ENCODE data around the gene ARHGAP33.
A peak's percentile ranks its signal among the peaks of the same experiment; 100 is the strongest.

Gene ARHGAP33

DNA sequence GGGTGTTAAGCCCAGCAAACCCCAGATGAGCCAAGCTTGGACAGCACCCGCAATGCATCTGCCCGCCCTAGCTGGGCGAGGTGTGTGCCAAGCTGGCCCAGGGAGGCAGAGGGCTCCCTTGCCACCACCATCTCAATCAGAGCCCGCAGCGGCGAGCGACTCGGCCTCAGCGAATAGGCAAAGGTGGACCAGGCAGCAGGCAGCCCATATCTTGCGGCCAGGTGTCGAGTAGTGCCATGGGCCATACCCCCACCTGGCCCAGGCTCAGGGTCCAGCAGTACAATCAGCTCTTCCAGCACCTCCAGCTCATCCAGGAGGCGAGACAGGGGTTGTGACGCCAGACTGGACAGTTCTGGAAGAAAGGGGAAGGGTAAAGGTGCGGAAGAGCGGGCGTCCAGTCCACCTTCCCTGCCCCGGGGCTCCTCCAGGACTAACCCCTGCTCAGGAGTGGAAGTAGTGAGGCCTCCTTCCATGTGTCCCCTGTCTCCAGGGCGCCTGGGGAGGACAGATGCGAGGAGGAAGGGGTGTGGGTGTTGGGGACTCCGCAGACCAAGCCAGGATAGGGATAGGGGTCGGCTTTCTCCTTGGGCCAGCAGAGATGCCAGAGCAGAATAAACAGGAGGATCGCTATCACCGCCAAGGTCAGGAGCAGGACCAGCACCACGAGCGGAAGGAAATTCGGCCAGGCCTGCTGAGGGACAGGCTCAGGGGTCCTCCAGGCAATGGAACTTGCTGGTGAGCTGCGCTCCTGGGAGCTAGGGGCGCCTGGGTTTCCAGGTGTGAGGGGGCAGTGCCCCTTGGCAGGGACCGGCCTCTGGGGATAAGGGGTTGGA, 35.9 kb upstream of the ARHGAP33 start:
- Histone ChIP-seq H3K4me3 (ENCODE audit: low read length) (no peak overlapping the region), H3K27ac (ENCODE audit: low read depth, low read length) (no peak overlapping the region), H3K4ac (ENCODE audit: low read depth, low read length) (no peak overlapping the region), H3K23ac (ENCODE audit: low read length) (no peak overlapping the region), H2AK5ac (ENCODE audit: low read length) (no peak overlapping the region), H3K36me3 (ENCODE audit: control insufficient read depth, insufficient read depth, low read length) (peaks cover 9% of the 10 kb centered on the region), H4K5ac (ENCODE audit: low read length) (no peak overlapping the region), H3K79me2 (ENCODE audit: control insufficient read depth, insufficient read depth, low read length) (no peaks in the 10 kb centered on the region), H3K4me2 (ENCODE audit: low read length) (peak overlapping the region; percentile 93), H2BK5ac (ENCODE audit: low read length) (no peak overlapping the region), H2BK15ac (replicated peaks; ENCODE audit: low read depth) (no peak overlapping the region), H3K27me3 (ENCODE audit: insufficient read depth, low read length, poor library complexity) (no peaks in the 10 kb centered on the region), H2BK120ac (ENCODE audit: low read depth, low read length) (no peak overlapping the region), H4K8ac (ENCODE audit: low read depth, low read length) (no peak overlapping the region), H3K18ac (ENCODE audit: low read length) (no peak overlapping the region), H3K79me1 (ENCODE audit: low read length) (no peaks in the 10 kb centered on the region), H3K56ac (ENCODE audit: low read length) (peak overlapping the region; percentile 73), H3K9ac (ENCODE audit: low read length) (peak overlapping the region; percentile 79), H3K4me1 (ENCODE audit: control insufficient read depth, low read depth, low read length) (no peaks in the 10 kb centered on the region)
- no CpG with 5 or more reads among the region's 29 CpGs for WGBS (ENCODE audit: extremely low coverage, insufficient coverage, low lambda C conversion rate)
- no peak for DNase-seq

DNA sequence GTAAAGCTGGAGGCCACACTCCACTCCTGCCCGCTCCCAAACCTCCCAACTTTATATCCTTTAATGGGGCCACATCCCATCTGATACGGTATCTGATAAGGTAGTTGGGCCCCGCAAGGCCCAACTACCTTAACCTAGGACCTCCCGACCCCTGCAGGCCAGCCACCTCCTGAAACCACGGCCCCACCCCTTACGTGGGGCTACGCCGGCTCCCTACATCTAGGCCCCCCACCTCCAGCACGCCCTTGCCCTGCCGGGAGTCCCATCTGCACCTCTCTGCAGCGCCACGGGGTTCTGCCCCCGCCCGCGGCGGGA, 35.3 kb upstream of the ARHGAP33 start:
- H3K9ac ChIP-seq (ENCODE audit: low read length): peak overlapping the region; percentile 79
- peak overlapping the region; percentile 13 for H3K27ac ChIP-seq (ENCODE audit: low read depth, low read length)
- H3K4me2 ChIP-seq (ENCODE audit: low read length): peak overlapping the region; percentile 93
- no peak overlapping the region for H2BK5ac ChIP-seq (ENCODE audit: low read length)
- no peak for DNase-seq
- H3K18ac ChIP-seq (ENCODE audit: low read length): no peak overlapping the region
- peaks cover 9% of the 10 kb centered on the region for H3K36me3 ChIP-seq (ENCODE audit: control insufficient read depth, insufficient read depth, low read length)
- H2AK5ac ChIP-seq (ENCODE audit: low read length): no peak overlapping the region
- no peaks in the 10 kb centered on the region for H3K4me1 ChIP-seq (ENCODE audit: control insufficient read depth, low read depth, low read length)
- H3K27me3 ChIP-seq (ENCODE audit: insufficient read depth, low read length, poor library complexity): no peaks in the 10 kb centered on the region
- H2BK15ac ChIP-seq (replicated peaks; ENCODE audit: low read depth): no peak overlapping the region
- H3K4ac ChIP-seq (ENCODE audit: low read depth, low read length): no peak overlapping the region
- H3K23ac ChIP-seq (ENCODE audit: low read length): no peak overlapping the region
- H4K5ac ChIP-seq (ENCODE audit: low read length): no peak overlapping the region
- peak overlapping the region; percentile 57 for H3K4me3 ChIP-seq (ENCODE audit: low read length)
- no peaks in the 10 kb centered on the region for H3K79me1 ChIP-seq (ENCODE audit: low read length)
- no peaks in the 10 kb centered on the region for H3K79me2 ChIP-seq (ENCODE audit: control insufficient read depth, insufficient read depth, low read length)
- H2BK120ac ChIP-seq (ENCODE audit: low read depth, low read length): no peak overlapping the region
- peak overlapping the region; percentile 73 for H3K56ac ChIP-seq (ENCODE audit: low read length)
- WGBS (ENCODE audit: extremely low coverage, insufficient coverage, low lambda C conversion rate): no CpG with 5 or more reads among the region's 16 CpGs
- H4K8ac ChIP-seq (ENCODE audit: low read depth, low read length): no peak overlapping the region

DNA sequence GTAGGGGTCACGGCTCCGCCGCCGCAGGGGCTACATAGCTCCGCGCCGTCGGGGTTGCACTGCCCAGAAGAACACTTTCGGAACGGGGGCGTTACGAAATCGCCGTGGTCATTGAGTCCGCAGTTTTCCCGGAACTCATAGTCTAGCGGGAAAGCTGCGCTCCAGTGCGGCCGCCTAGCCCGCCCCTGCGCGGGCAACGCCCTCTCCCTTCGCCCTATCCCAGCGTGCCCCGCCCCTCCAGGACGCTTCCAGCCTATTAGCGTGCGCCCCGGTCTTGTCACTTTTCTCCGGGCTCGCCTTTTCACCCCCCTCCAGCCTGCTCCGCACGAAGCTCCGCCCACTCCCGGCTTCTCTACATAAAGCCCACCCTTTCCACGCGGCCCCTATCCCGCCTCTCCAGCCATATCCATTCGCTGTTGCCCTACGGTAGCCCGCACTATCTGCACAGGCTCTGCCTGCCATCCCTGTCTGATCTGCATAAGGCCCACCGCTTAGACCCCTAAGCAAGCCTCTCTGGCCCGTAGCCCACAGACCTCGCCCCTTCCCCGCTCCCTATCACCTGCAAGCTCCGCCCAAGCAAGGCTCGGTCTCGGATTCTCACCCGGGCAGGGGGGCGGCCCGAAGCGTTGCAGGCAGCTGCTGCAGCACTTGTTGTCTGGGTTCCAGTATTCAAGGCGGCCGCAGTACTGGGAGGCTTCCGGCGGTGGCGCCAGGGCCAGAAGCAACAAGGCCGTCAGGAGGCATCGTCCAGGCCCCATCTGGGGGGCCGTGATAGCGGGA, 34.8 kb upstream of the ARHGAP33 start:
- no CpG with 5 or more reads among the region's 63 CpGs for WGBS (ENCODE audit: extremely low coverage, insufficient coverage, low lambda C conversion rate)
- Histone ChIP-seq H2AK5ac (ENCODE audit: low read length) (no peak overlapping the region), H3K27ac (ENCODE audit: low read depth, low read length) (peak overlapping the region; percentile 96), H3K4ac (ENCODE audit: low read depth, low read length) (peak overlapping the region; percentile 39), H3K18ac (ENCODE audit: low read length) (peak overlapping the region; percentile 33), H2BK120ac (ENCODE audit: low read depth, low read length) (no peak overlapping the region), H3K4me2 (ENCODE audit: low read length) (peak overlapping the region; percentile 93), H3K79me1 (ENCODE audit: low read length) (no peaks in the 10 kb centered on the region), H3K27me3 (ENCODE audit: insufficient read depth, low read length, poor library complexity) (no peaks in the 10 kb centered on the region), H4K5ac (ENCODE audit: low read length) (no peak overlapping the region), H3K9ac (ENCODE audit: low read length) (peak overlapping the region; percentile 81), H3K23ac (ENCODE audit: low read length) (no peak overlapping the region), H3K79me2 (ENCODE audit: control insufficient read depth, insufficient read depth, low read length) (no peaks in the 10 kb centered on the region), H3K4me1 (ENCODE audit: control insufficient read depth, low read depth, low read length) (no peaks in the 10 kb centered on the region), H4K8ac (ENCODE audit: low read depth, low read length) (no peak overlapping the region), H3K36me3 (ENCODE audit: control insufficient read depth, insufficient read depth, low read length) (peaks cover 9% of the 10 kb centered on the region), H3K56ac (ENCODE audit: low read length) (peak overlapping the region; percentile 86), H2BK5ac (ENCODE audit: low read length) (no peak overlapping the region), H3K4me3 (ENCODE audit: low read length) (peak overlapping the region; percentile 57), H2BK15ac (replicated peaks; ENCODE audit: low read depth) (no peak overlapping the region)
- peak; percentile 99 for DNase-seq

- Histone ChIP-seq H3K36me3 (ENCODE audit: control insufficient read depth, insufficient read depth, low read length) (peaks cover 9% of the 10 kb centered on the region), H4K8ac (ENCODE audit: low read depth, low read length) (no peak overlapping the region), H3K79me2 (ENCODE audit: control insufficient read depth, insufficient read depth, low read length) (no peaks in the 10 kb centered on the region), H2BK120ac (ENCODE audit: low read depth, low read length) (no peak overlapping the region), H3K27ac (ENCODE audit: low read depth, low read length) (peak overlapping the region; percentile 96), H2AK5ac (ENCODE audit: low read length) (no peak overlapping the region), H4K5ac (ENCODE audit: low read length) (no peak overlapping the region), H3K79me1 (ENCODE audit: low read length) (no peaks in the 10 kb centered on the region), H2BK15ac (replicated peaks; ENCODE audit: low read depth) (no peak overlapping the region), H3K4me1 (ENCODE audit: control insufficient read depth, low read depth, low read length) (no peaks in the 10 kb centered on the region), H3K56ac (ENCODE audit: low read length) (peak overlapping the region; percentile 86), H3K4ac (ENCODE audit: low read depth, low read length) (peak overlapping the region; percentile 39), H3K4me3 (ENCODE audit: low read length) (peak overlapping the region; percentile 44), H3K4me2 (ENCODE audit: low read length) (peak overlapping the region; percentile 88), H3K27me3 (ENCODE audit: insufficient read depth, low read length, poor library complexity) (no peaks in the 10 kb centered on the region), H3K23ac (ENCODE audit: low read length) (no peak overlapping the region), H2BK5ac (ENCODE audit: low read length) (no peak overlapping the region), H3K9ac (ENCODE audit: low read length) (peak overlapping the region; percentile 81), H3K18ac (ENCODE audit: low read length) (peak overlapping the region; percentile 33)
- DNase-seq: no peak
- no CpG with 5 or more reads among the region's 12 CpGs for WGBS (ENCODE audit: extremely low coverage, insufficient coverage, low lambda C conversion rate)
Measured at GRCh38 chr19:35741203-35741515, 34.2 kb upstream of the ARHGAP33 start.

DNA sequence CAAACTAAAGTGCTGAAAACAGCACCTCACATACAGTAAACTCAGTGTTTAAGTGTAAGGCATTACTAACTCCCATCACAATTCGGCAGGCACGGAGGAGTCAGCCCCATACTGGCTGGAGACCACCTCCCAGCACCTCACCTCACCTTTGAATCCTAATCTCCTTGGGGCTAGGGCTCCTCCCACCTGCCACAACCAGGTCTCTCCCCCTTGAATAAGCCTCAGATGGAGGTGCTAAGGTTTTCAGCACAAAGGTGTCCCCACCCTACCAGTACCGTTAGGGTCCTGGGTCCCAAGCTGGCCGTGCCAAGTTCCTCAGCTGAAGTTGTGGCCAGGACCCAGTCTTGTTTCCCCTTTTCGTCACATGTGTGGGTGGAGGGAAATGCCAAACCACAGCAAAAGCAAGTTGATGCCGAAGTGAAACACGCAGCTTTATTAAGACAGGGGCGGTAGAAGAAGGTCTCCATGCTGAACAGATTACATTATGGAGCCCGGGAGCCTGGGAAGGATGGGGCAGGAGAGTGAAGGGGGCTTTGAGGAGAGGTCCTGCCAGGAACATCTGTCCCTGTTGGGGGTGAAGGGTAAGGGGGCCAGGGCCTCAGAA, 33.1 kb upstream of the ARHGAP33 start, which contains the start of gene IGFLR1:
Gene IGFLR1, minus strand, starts transcription at position 332 of the 604 bp plus-strand sequence. CDS start 1,272 bp downstream, outside the sequence.
- no peak within 1 kb of the TSS for H3K23ac ChIP-seq (ENCODE audit: low read length)
- H3K27ac ChIP-seq (ENCODE audit: low read depth, low read length): no peak within 1 kb of the TSS

More for the DNA sequence above, 33.1 kb upstream of the ARHGAP33 start, which contains the start of gene IGFLR1:
- DNase-seq: no peak
- no CpG with 5 or more reads among the region's 9 CpGs for WGBS (ENCODE audit: extremely low coverage, insufficient coverage, low lambda C conversion rate)
- Histone ChIP-seq H3K27me3 (ENCODE audit: insufficient read depth, low read length, poor library complexity) (no peaks in the 10 kb centered on the region), H3K4me3 (ENCODE audit: low read length) (no peak within 1 kb of the TSS), H3K79me2 (ENCODE audit: control insufficient read depth, insufficient read depth, low read length) (no peaks in the 10 kb centered on the region), H2BK120ac (ENCODE audit: low read depth, low read length) (no peak within 1 kb of the TSS), H3K36me3 (ENCODE audit: control insufficient read depth, insufficient read depth, low read length) (peaks cover 7% of the 10 kb centered on the region), H2BK5ac (ENCODE audit: low read length) (no peak within 1 kb of the TSS), H3K4me1 (ENCODE audit: control insufficient read depth, low read depth, low read length) (no peaks in the 10 kb centered on the region), H3K18ac (ENCODE audit: low read length) (no peak within 1 kb of the TSS), H3K4me2 (ENCODE audit: low read length) (no peak within 1 kb of the TSS), H3K9ac (ENCODE audit: low read length) (no peak within 1 kb of the TSS), H3K4ac (ENCODE audit: low read depth, low read length) (no peak within 1 kb of the TSS), H2AK5ac (ENCODE audit: low read length) (no peak within 1 kb of the TSS), H3K79me1 (ENCODE audit: low read length) (no peaks in the 10 kb centered on the region), H4K8ac (ENCODE audit: low read depth, low read length) (no peak within 1 kb of the TSS), H3K56ac (ENCODE audit: low read length) (peak within 1 kb of the TSS; percentile 74), H2BK15ac (replicated peaks; ENCODE audit: low read depth) (no peak within 1 kb of the TSS), H4K5ac (ENCODE audit: low read length) (no peak within 1 kb of the TSS)
